GM19025 (cell line): ENCODE data around the gene TRAF4.
"Not testable (repeated sequence)": the region's sequence is repeated elsewhere in the genome, so short reads cannot be mapped to it uniquely, and the experiment has no call there.

Experiments used
- ATAC-seq: cut with Tn5 transposase; IDR thresholded peaks from one replicate; pipeline ENCODE4 v1.9.1; 2021; ENCODE audit warnings: mild to moderate bottlenecking, low read depth, moderate library complexity; ENCODE audit not compliant: unreplicated experiment

Gene TRAF4

DNA sequence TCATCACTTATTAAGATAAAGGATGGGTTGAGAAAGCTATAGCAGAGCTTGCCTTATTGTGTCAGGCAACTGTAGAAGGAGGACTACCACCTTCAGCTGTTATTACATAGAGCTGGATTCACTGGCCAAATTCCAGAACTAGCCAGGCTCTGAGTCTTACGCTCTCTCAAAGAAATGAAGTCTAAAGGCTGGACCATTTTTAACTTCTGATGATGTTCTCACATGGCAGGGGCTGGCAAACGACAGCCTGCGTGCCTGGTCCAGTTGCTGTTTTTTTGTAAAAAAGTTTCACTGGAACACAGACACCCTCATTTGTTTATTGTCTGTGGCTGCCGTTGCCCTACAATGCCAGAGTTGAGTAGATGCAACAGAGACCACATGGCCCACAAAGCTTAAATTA lies 21.2 kb downstream of the TRAF4 start:
- no peak for ATAC-seq

DNA sequence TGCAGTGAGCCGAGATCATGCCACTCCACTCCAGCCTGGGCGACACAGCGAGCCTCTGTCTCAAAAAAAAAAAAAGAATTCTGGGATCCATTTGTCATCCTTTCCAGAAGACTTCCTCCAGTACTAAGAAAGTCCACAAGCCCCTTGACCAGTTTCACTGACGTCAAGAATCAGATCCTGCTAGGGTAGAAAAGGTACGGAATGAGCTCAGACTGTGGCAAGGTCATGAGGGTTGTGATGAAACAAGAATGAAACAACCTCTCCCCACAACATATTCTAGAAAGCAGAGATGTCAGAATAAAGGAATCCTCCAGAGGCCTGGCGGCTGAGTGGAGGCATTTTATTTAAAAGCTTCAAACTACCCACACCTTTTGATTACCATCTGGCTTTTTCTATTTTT lies 29.9 kb downstream of the TRAF4 start:
- no peak for ATAC-seq

DNA sequence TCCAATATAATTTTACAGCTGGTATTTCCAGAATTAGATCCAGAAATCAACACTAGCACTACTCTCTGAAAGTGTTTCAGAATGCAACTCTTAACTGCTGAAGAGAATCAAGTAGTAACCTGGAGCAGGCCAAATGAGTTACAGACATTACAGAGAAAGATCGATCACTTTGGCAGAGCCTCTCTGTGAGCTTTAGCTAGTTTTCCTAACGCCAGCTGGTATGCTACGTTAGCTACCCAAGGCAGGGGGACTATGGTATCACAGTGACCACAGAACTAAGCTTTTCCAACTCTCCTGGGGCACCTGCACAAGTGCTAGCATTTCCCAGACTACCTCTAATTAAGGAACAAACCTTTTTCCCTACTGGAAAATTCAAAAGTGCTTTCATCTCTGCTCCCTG lies 30.4 kb downstream of the TRAF4 start:
- ATAC-seq = no peak

DNA sequence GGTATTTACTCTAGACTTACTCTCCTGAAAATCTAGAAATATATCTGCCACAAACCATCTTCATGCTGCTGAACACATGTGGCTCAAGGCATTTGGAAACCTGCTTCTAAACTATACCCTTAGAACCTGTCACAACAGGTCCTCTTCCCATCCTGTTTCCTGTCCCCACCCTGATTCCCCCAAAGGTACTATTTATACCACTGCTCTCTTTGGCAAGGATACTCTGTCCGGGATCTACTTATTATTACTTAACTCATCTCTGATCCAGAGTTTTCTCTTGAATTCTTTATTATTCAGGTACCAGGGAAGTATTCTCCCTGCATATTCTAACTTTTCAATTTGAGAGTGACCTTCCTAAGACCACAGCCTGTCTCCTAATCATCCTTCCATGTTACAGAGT lies 33.4 kb downstream of the TRAF4 start:
- ATAC-seq = no peak

DNA sequence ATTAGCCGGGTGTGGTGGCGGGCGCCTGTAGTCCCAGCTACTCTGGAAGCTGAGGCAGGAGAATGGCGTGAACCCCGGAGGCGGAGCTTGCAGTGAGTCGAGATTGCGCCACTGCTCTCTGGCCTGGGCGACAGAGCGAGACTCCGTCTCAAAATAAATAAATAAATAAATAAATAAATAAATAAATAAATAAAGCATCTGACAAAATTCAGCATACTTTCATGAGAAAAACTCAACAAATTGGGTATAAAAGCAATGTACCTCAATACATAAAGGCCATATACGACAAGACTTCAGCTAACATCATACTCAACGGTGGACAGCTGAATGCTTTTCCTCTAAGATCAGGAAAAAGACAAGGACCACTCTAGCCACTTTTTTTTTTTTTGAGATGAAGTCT lies 35.8 kb downstream of the TRAF4 start:
- ATAC-seq = not testable (repeated sequence)

DNA sequence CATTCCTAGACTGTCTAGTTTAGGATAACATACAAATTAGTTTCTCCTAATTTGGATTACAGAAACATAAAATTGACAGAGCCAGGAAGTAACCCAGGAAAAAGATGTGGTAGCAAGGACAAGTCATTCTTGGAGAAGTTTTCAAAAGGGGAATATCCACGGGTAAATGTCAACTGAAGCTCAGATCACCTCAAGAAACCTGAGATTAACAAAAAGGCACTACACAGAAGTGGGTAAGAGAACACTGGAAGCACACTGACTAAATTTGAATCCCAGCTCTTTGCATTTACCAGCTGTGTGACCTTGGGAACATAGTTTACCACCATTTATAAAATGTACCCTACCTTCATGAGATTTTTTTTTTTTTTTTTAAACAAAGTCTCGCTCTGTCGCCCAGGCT lies 39.4 kb downstream of the TRAF4 start:
- no peak for ATAC-seq

DNA sequence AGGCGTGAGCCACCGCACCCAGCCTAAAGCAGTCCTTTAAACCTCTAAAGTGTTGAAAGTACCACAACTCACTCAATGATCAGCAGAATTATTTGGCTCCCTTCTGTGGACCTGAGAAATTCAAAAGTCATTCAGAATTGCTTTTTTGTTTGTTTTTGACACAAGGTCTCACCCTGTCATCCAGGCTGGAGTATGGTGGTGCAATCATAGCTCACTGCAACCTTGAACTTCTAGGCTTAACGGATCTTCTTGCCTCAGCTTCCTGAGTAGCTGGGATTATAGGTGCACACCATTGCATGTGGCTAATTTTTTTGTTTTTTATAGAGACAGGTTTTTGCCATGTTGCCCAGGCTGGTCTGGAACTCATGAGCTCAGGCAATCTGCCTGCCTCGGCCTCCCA lies 44.3 kb downstream of the TRAF4 start:
- no peak for ATAC-seq

DNA sequence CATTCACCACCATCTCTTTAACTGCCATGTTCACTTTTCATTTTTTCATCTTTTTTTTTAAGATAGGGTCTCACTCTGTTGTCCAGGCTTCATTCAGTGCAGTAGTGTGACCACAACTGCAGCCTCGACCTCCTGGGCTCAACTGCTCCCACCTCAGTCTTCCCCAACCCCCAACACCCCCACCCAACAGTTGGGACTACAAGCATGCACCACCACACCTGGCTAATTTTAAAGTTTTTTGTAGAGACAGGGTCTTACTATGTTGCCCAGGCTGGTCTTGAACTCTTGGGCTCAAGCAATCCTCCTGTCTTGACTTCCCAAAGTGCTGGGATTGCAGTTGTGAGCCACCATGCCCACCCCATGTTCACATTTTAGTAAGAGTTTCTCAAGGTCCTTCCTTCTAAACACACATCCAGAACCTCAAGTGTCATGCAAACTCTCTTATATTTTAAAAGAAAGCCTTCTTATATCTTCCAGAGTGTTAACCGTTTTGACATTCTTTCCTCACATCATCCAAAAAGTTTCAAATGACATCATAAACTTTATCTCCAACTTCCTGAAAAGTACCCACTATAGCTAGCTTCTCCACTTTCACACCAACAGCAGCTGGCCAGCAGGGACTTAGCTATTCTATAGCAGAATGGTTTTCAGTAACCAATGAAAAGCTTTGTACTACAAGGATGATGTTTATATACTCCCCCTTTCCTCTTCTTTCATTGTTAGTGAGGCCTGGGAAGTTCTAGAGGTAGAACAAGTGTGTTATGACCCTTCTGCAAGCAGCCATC lies 49.3 kb downstream of the TRAF4 start:
- no peak for ATAC-seq

DNA sequence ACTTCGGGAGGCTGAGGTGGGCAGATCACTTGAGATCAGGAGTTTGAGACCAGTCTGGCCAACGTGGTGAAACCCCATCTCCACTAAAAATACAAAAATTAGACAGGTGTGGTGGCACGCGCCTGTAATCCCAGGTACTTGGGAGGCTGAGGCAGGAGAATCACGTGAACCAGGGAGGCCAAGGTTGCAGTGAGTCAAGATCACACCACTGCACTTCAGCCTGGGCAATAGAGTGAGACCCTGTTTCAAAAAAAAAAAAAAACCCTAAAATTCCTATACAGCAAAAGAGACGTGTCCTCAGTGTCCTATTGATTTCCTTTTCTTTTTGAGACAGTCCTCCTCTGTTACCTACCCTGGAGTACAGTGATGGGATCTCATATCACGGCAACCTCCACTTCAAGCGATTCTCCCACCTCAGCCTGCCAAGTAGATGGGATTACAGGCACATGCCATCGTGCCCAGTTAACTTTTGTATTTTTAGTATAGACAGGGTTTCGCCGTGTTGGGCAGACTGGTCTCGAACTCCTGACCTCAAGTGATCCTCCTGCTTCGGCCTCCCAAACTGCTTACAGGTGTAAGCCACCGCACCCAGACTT lies 51.1 kb downstream of the TRAF4 start:
- not testable (repeated sequence) for ATAC-seq

DNA sequence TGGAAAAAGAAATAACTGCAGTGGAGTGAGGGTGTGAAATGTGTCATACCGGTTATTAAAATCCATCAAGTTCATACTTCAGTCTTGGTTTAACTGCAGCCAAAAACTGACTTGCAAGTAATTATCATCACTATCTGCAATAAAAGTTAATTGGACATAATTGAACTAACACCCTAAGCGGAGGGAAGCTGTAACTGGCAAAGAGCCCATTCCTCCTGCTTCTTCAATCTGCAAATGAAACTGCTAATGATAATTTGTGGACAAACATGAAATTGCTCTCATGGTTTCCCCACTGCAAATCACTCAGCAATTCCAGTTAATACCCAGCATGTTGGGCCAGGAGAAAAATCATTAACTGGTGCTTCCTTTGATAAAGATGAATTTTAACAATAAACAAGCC lies 52.3 kb downstream of the TRAF4 start:
- no peak for ATAC-seq
